GM23338 (cell line): ENCODE data around the gene TENM4. TPM values are rescaled to one million over a fixed set of nuclear protein-coding genes. Genes with fewer than 3 reads are reported as not detected.

Experiments used
- ATAC-seq: fragments of 200-7000 bp; cut with Tn5 transposase; 3 replicates; pipeline ENCODE4 v1.9.1; 2020
- DNase-seq: peaks from one replicate; pipeline ENCODE4 v3.0.0-alpha.2; 2015; ENCODE audit warnings: low spot score
- H2AFZ ChIP-seq: fragments of 200-600 bp; sonication (generic); 2 replicates; pipeline ENCODE4 v1.8.0; 2016; ENCODE audit warnings: antibody characterized with exemption, mild to moderate bottlenecking, moderate library complexity
- H3F3A ChIP-seq: fragments of 200-600 bp; sonication (generic); replicated peaks from 2 replicates; pipeline ENCODE4 v1.8.0; 2017; ENCODE audit warnings: antibody characterized with exemption, mixed run types, low read depth
- H3K27ac ChIP-seq: fragments of 200-600 bp; sonication (generic); 2 replicates; pipeline ENCODE4 v1.6.1; 2016; ENCODE audit warnings: low read depth
- H3K27me3 ChIP-seq: fragments of 200-600 bp; sonication (generic); 2 replicates; pipeline ENCODE4 v1.8.0; 2016; ENCODE audit warnings: mild to moderate bottlenecking, mixed run types, moderate library complexity; ENCODE audit not compliant: insufficient read depth
- H3K36me3 ChIP-seq: fragments of 200-600 bp; sonication (generic); 2 replicates; pipeline ENCODE4 v1.8.0; 2016; ENCODE audit warnings: mild to moderate bottlenecking; ENCODE audit not compliant: insufficient read depth
- H3K4me1 ChIP-seq: fragments of 200-600 bp; sonication (generic); 2 replicates; pipeline ENCODE4 v1.8.0; 2016; ENCODE audit warnings: mild to moderate bottlenecking, moderate library complexity; ENCODE audit not compliant: insufficient read depth
- H3K4me2 ChIP-seq: fragments of 200-600 bp; sonication (generic); 2 replicates; pipeline ENCODE4 v1.7.1; 2017; ENCODE audit warnings: mixed run types
- H3K4me3 ChIP-seq: fragments of 200-600 bp; sonication (generic); 2 replicates; pipeline ENCODE4 v1.6.1; 2016; ENCODE audit warnings: mixed run types
- H3K79me2 ChIP-seq: fragments of 200-600 bp; sonication (generic); replicated peaks from 2 replicates; pipeline ENCODE4 v1.8.0; 2017; ENCODE audit warnings: mild to moderate bottlenecking; ENCODE audit not compliant: insufficient read depth
- H3K9me2 ChIP-seq: fragments of 200-600 bp; sonication (generic); 2 replicates; pipeline ENCODE4 v1.8.0; 2017; ENCODE audit not compliant: insufficient read depth
- H4K20me1 ChIP-seq: fragments of 200-600 bp; sonication (generic); replicated peaks from 2 replicates; pipeline ENCODE4 v1.8.0; 2017; ENCODE audit warnings: mild to moderate bottlenecking; ENCODE audit not compliant: insufficient read depth
- H3K27ac Mint-ChIP-seq: 2 replicates; pipeline ENCODE4 v1.8.0; 2020; ENCODE audit warnings: inconsistent platforms, mild to moderate bottlenecking, moderate library complexity, mixed read lengths
- H3K27me3 Mint-ChIP-seq: 3 replicates; pipeline ENCODE4 v1.8.0; 2022; ENCODE audit warnings: low read depth, mild to moderate bottlenecking, moderate library complexity, mixed read lengths, inconsistent platforms; ENCODE audit not compliant: insufficient read depth, poor library complexity
- H3K36me3 Mint-ChIP-seq: 3 replicates; pipeline ENCODE4 v1.8.0; 2021; ENCODE audit warnings: low read depth, mild to moderate bottlenecking, inconsistent platforms, moderate library complexity, mixed read lengths
- H3K4me1 Mint-ChIP-seq: 3 replicates; pipeline ENCODE4 v1.8.0; 2020; ENCODE audit warnings: mild to moderate bottlenecking, inconsistent platforms, mixed read lengths
- H3K4me3 Mint-ChIP-seq: 3 replicates; pipeline ENCODE4 v1.8.0; 2021; ENCODE audit warnings: moderate library complexity, mild to moderate bottlenecking, inconsistent platforms, mixed read lengths
- H3K9me3 Mint-ChIP-seq: 3 replicates; pipeline ENCODE4 v1.8.0; 2020; ENCODE audit warnings: moderate library complexity, mild to moderate bottlenecking, inconsistent platforms, mixed read lengths
- EZH2 ChIP-seq: fragments of 200-600 bp; sonication (generic); IDR thresholded peaks from one replicate; pipeline ENCODE4 v1.8.0; 2017; ENCODE audit warnings: antibody characterized with exemption, mild to moderate bottlenecking, low read depth; ENCODE audit not compliant: unreplicated experiment
- EZH2phosphoT487 ChIP-seq: fragments of 200-600 bp; sonication (generic); IDR thresholded peaks from one replicate; pipeline ENCODE4 v1.8.1; 2018; ENCODE audit warnings: antibody characterized with exemption; ENCODE audit not compliant: unreplicated experiment
- JUNB ChIP-seq: IDR thresholded peaks from one replicate; pipeline ENCODE4 v1.6.1; 2016; ENCODE audit warnings: antibody characterized with exemption; ENCODE audit not compliant: unreplicated experiment
- STAT1 ChIP-seq: IDR thresholded peaks from one replicate; pipeline ENCODE4 v1.6.1; 2016; ENCODE audit warnings: antibody characterized with exemption; ENCODE audit not compliant: unreplicated experiment
- ZNF114 ChIP-seq: fragments of 250-450 bp; sonication (Bioruptor Pico); IDR thresholded peaks from 2 replicates; pipeline ENCODE4 v1.5.0; 2020; ENCODE audit warnings: mild to moderate bottlenecking, moderate library complexity
- ZNF331 ChIP-seq: fragments of 250-450 bp; sonication (Bioruptor Pico); IDR thresholded peaks from 2 replicates; pipeline ENCODE4 v1.5.0; 2020; ENCODE audit warnings: low read depth, mild to moderate bottlenecking, moderate library complexity
- polyA plus RNA-seq: library from polyadenylated mRNA; unstranded; fragments of >200 nt; fragmentation: Nextera tagmentation; extraction: Ambion mirVana; gene quantifications from 2 replicates; pipeline ENCODE4 v1.2.1, GENCODE V29; 2016
- total RNA-seq: library from RNA; depleted of rRNA; stranded (reverse); fragments of >200 nt; shearing (Covaris generic); gene quantifications from 2 replicates; pipeline ENCODE4 v1.2.3, GENCODE V29; 2014
- TF ChIP-seq, protein P1 (sequence below): fragments of 250-450 bp; sonication (Bioruptor Pico); IDR thresholded peaks from 2 replicates; pipeline ENCODE4 v1.5.0; 2020; ENCODE audit warnings: mild to moderate bottlenecking, moderate library complexity
- TF ChIP-seq, protein P2 (sequence below): IDR thresholded peaks from 2 replicates; pipeline ENCODE4 v1.6.1; 2016; ENCODE audit warnings: antibody characterized with exemption
- TF ChIP-seq, protein P3 (sequence below): IDR thresholded peaks from one replicate; pipeline ENCODE4 v1.6.1; 2018; ENCODE audit warnings: antibody characterized with exemption; ENCODE audit not compliant: unreplicated experiment

Gene TENM4
- total and polyA plus RNA-seq, 2 experiments from 2014 or later, result 7.3 TPM

DNA sequence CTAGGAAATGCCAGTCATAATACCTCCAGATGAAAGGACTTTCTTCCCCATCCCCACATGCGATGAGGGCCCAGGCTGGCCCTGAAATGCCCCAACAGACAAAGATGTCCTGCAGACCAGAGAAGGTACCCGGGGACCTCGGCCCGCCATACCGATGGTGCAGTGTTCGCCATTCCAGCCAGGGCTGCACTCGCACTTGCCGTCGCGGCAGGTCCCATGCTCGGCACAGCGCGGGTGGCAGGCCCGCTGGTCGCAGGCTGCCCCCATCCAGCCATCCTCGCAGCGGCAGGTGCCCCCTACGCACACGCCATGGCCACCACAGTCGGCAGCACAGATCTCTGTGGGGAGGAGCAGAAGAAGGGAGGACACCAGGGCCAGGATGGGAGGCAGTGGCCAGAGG lies 654.1 kb downstream of the TENM4 start (continued):
- TF ChIP-seq, protein P1, sequence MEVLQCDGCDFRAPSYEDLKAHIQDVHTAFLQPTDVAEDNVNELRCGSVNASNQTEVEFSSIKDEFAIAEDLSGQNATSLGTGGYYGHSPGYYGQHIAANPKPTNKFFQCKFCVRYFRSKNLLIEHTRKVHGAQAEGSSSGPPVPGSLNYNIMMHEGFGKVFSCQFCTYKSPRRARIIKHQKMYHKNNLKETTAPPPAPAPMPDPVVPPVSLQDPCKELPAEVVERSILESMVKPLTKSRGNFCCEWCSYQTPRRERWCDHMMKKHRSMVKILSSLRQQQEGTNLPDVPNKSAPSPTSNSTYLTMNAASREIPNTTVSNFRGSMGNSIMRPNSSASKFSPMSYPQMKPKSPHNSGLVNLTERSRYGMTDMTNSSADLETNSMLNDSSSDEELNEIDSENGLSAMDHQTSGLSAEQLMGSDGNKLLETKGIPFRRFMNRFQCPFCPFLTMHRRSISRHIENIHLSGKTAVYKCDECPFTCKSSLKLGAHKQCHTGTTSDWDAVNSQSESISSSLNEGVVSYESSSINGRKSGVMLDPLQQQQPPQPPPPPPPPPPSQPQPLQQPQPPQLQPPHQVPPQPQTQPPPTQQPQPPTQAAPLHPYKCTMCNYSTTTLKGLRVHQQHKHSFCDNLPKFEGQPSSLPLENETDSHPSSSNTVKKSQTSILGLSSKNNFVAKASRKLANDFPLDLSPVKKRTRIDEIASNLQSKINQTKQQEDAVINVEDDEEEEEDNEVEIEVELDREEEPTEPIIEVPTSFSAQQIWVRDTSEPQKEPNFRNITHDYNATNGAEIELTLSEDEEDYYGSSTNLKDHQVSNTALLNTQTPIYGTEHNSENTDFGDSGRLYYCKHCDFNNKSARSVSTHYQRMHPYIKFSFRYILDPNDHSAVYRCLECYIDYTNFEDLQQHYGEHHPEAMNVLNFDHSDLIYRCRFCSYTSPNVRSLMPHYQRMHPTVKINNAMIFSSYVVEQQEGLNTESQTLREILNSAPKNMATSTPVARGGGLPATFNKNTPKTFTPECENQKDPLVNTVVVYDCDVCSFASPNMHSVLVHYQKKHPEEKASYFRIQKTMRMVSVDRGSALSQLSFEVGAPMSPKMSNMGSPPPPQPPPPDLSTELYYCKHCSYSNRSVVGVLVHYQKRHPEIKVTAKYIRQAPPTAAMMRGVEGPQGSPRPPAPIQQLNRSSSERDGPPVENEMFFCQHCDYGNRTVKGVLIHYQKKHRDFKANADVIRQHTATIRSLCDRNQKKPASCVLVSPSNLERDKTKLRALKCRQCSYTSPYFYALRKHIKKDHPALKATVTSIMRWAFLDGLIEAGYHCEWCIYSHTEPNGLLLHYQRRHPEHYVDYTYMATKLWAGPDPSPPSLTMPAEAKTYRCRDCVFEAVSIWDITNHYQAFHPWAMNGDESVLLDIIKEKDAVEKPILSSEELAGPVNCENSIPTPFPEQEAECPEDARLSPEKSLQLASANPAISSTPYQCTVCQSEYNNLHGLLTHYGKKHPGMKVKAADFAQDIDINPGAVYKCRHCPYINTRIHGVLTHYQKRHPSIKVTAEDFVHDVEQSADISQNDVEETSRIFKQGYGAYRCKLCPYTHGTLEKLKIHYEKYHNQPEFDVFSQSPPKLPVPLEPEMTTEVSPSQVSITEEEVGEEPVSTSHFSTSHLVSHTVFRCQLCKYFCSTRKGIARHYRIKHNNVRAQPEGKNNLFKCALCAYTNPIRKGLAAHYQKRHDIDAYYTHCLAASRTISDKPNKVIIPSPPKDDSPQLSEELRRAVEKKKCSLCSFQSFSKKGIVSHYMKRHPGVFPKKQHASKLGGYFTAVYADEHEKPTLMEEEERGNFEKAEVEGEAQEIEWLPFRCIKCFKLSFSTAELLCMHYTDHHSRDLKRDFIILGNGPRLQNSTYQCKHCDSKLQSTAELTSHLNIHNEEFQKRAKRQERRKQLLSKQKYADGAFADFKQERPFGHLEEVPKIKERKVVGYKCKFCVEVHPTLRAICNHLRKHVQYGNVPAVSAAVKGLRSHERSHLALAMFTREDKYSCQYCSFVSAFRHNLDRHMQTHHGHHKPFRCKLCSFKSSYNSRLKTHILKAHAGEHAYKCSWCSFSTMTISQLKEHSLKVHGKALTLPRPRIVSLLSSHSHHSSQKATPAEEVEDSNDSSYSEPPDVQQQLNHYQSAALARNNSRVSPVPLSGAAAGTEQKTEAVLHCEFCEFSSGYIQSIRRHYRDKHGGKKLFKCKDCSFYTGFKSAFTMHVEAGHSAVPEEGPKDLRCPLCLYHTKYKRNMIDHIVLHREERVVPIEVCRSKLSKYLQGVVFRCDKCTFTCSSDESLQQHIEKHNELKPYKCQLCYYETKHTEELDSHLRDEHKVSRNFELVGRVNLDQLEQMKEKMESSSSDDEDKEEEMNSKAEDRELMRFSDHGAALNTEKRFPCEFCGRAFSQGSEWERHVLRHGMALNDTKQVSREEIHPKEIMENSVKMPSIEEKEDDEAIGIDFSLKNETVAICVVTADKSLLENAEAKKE (CRISPR knock-in tag), result no peak
- no peak for TF ChIP-seq EZH2phosphoT487

DNA sequence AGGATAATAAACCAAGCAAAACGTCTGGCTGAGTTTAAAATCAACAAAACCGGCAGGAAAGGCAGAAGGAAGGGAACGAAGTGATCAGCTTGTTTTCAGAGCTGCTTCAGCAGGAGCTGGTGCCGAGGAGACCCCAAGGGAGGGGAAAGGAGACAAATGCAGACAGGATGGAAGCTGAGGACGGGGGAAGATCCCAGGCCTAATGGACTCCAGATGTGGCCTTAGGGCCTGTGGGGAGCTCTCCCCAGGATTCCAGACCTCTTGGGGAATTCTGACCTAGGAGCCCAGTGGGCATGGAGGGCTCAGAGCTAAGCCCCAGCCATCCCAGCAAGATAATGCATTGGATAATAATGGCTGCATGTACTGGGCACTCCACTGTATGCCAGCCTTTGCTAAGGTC lies 654.7 kb downstream of the TENM4 start:
- no peak overlapping the region for H3K27ac Mint-ChIP-seq
- Histone ChIP-seq H3K4me3 (no peak overlapping the region), H3K4me1 (peaks cover 18% of the 10 kb centered on the region), H3K27me3 (no peaks in the 10 kb centered on the region), H3K4me2 (no peak overlapping the region), H3K36me3 (no peaks in the 10 kb centered on the region), H3K9me2 (peaks cover 7% of the 10 kb centered on the region), H4K20me1 (no peaks in the 10 kb centered on the region), H2AFZ (no peak overlapping the region), H3K27ac (no peak overlapping the region), H3F3A (no peaks in the 10 kb centered on the region), H3K79me2 (no peaks in the 10 kb centered on the region)
- peaks cover 21% of the 10 kb centered on the region for H3K4me1 Mint-ChIP-seq
- ATAC-seq (no peak), DNase-seq (no peak)
- no peaks in the 10 kb centered on the region for H3K9me3 Mint-ChIP-seq
- H3K4me3 Mint-ChIP-seq, result no peak overlapping the region
- H3K36me3 Mint-ChIP-seq, result no peaks in the 10 kb centered on the region; the same call in 2 of the 3 replicates
- peaks cover 3% of the 10 kb centered on the region for H3K27me3 Mint-ChIP-seq
- no peak for TF ChIP-seq EZH2
- TF ChIP-seq STAT1, result no peak
- no peak for TF ChIP-seq ZNF331
- TF ChIP-seq, protein P2, sequence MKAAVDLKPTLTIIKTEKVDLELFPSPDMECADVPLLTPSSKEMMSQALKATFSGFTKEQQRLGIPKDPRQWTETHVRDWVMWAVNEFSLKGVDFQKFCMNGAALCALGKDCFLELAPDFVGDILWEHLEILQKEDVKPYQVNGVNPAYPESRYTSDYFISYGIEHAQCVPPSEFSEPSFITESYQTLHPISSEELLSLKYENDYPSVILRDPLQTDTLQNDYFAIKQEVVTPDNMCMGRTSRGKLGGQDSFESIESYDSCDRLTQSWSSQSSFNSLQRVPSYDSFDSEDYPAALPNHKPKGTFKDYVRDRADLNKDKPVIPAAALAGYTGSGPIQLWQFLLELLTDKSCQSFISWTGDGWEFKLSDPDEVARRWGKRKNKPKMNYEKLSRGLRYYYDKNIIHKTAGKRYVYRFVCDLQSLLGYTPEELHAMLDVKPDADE, result no peak
- TF ChIP-seq JUNB, result no peak
- TF ChIP-seq, protein P3, sequence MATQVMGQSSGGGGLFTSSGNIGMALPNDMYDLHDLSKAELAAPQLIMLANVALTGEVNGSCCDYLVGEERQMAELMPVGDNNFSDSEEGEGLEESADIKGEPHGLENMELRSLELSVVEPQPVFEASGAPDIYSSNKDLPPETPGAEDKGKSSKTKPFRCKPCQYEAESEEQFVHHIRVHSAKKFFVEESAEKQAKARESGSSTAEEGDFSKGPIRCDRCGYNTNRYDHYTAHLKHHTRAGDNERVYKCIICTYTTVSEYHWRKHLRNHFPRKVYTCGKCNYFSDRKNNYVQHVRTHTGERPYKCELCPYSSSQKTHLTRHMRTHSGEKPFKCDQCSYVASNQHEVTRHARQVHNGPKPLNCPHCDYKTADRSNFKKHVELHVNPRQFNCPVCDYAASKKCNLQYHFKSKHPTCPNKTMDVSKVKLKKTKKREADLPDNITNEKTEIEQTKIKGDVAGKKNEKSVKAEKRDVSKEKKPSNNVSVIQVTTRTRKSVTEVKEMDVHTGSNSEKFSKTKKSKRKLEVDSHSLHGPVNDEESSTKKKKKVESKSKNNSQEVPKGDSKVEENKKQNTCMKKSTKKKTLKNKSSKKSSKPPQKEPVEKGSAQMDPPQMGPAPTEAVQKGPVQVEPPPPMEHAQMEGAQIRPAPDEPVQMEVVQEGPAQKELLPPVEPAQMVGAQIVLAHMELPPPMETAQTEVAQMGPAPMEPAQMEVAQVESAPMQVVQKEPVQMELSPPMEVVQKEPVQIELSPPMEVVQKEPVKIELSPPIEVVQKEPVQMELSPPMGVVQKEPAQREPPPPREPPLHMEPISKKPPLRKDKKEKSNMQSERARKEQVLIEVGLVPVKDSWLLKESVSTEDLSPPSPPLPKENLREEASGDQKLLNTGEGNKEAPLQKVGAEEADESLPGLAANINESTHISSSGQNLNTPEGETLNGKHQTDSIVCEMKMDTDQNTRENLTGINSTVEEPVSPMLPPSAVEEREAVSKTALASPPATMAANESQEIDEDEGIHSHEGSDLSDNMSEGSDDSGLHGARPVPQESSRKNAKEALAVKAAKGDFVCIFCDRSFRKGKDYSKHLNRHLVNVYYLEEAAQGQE, result no peak
- no peak for TF ChIP-seq ZNF114
